GM12878 (cell line): ENCODE measurements around the gene AURKAIP1. TPM values are rescaled to one million over a fixed set of nuclear protein-coding genes. Genes with fewer than 3 reads are reported as not detected.
A peak's percentile ranks its signal among the peaks of the same experiment; 100 is the strongest.

Experiments used
- ATAC-seq: fragments of 200-7000 bp; cut with Tn5 transposase; 3 replicates; pipeline ENCODE4 v1.9.1; 2020; ENCODE audit warnings: mild to moderate bottlenecking, moderate library complexity
- BruUV-seq: library from RNA; stranded (reverse); fragments of 400-500 nt; replicated peaks from 2 replicates; lab custom pipeline; 2021; lab: Mats Ljungman, UMichigan
- CTCF ChIA-PET: fragments of 300-600 bp; sonication (Branson Sonifier 250); formaldehyde crosslinking; extraction: SDS; loops from one replicate; lab custom pipeline; 2021; ENCODE audit warnings: inconsistent platforms; lab: Yijun Ruan, JAX
- POLR2A ChIA-PET: fragments of 350-600 bp; formaldehyde crosslinking; extraction: SDS; loops from one replicate; lab custom pipeline; 2021; ENCODE audit warnings: inconsistent platforms; lab: Charles Lee
- RAD21 ChIA-PET: fragments of 300-600 bp; sonication (Branson Sonifier 250); formaldehyde crosslinking; loops from one replicate; lab custom pipeline; 2023; ENCODE audit warnings: antibody characterized with exemption; ENCODE audit not compliant: unreplicated experiment; lab: Charles Lee
- SMC1A ChIA-PET: fragments of 300-600 bp; sonication (Branson Sonifier 250); formaldehyde crosslinking; loops from one replicate; lab custom pipeline; 2023; ENCODE audit not compliant: unreplicated experiment, uncharacterized antibody; lab: Charles Lee
- DNase-seq: peaks from one replicate; pipeline ENCODE4 v3.0.0-alpha.2; 2011; ENCODE audit warnings: low read depth, low spot score
- FAIRE-seq: peaks from 3 replicates; lab custom pipeline; 2011; peaks lifted over from hg19 to GRCh38; lab: Jason Lieb, UNC
- H2AFZ ChIP-seq: 2 replicates; pipeline ENCODE4 v1.6.0; 2011; ENCODE audit warnings: low read depth, low read length, control low read depth; ENCODE audit not compliant: control insufficient read depth
- H3K27ac ChIP-seq: 2 replicates; pipeline ENCODE4 v1.5.1; 2011; ENCODE audit warnings: control low read depth; ENCODE audit not compliant: control insufficient read depth, insufficient read depth
- H3K27me3 ChIP-seq, 2 experiments: replicated peaks in 1 of 2; 2 replicates each; pipeline versions ENCODE4 v1.6.0 to v1.6.1; 2011; ENCODE audit warnings: low read length in 1 of 2; ENCODE audit not compliant: control insufficient read depth in 2 of 2, insufficient read depth in 2 of 2
- H3K36me3 ChIP-seq, 2 experiments: 2 replicates each; pipeline ENCODE4 v1.5.1; 2011; ENCODE audit warnings: low read length in 1 of 2; ENCODE audit not compliant: control insufficient read depth in 2 of 2, insufficient read depth in 2 of 2
- H3K4me1 ChIP-seq: 2 replicates; pipeline ENCODE4 v1.6.1; 2011; ENCODE audit warnings: mild to moderate bottlenecking, low read length, moderate library complexity, mixed read lengths; ENCODE audit not compliant: control insufficient read depth, insufficient read depth
- H3K4me2 ChIP-seq: 2 replicates; pipeline ENCODE4 v1.6.0; 2011; ENCODE audit warnings: control low read depth; ENCODE audit not compliant: control insufficient read depth, insufficient read depth
- H3K4me3 ChIP-seq: fragments of 200-600 bp; sonication (generic); 2 replicates; pipeline ENCODE4 v1.5.1; 2016
- H3K79me2 ChIP-seq: 2 replicates; pipeline ENCODE4 v1.6.0; 2011; ENCODE audit warnings: low read length; ENCODE audit not compliant: control insufficient read depth, insufficient read depth
- H3K9ac ChIP-seq: 2 replicates; pipeline ENCODE4 v1.8.0; 2011; ENCODE audit warnings: low read length, control low read depth, mixed read lengths; ENCODE audit not compliant: control insufficient read depth, insufficient read depth
- H3K9me3 ChIP-seq: replicated peaks from 3 replicates; pipeline ENCODE4 v1.5.1; 2011; ENCODE audit warnings: mild to moderate bottlenecking, low read length; ENCODE audit not compliant: control insufficient read depth, insufficient read depth
- H4K20me1 ChIP-seq: 2 replicates; pipeline ENCODE4 v1.6.0; 2011; ENCODE audit not compliant: control insufficient read depth, insufficient read depth
- ATF7 ChIP-seq: fragments of 450-650 bp; IDR thresholded peaks from 2 replicates; pipeline ENCODE4 v1.6.1; 2016; ENCODE audit warnings: low read depth, mild to moderate bottlenecking
- BACH1 ChIP-seq: fragments of 450-650 bp; IDR thresholded peaks from 2 replicates; pipeline ENCODE4 v1.6.1; 2017; ENCODE audit warnings: mild to moderate bottlenecking, borderline replicate concordance
- CBFB ChIP-seq: IDR thresholded peaks from 2 replicates; pipeline ENCODE4 v1.6.1; 2016; ENCODE audit warnings: antibody characterized with exemption, low read depth
- POLR2A ChIP-seq: IDR thresholded peaks from 2 replicates; pipeline ENCODE4 v1.6.1; 2011; ENCODE audit warnings: low read depth, mild to moderate bottlenecking, low read length
- WGBS: methylation state at CpG from one replicate; pipeline ENCODE4 v1.1.6; 2016; ENCODE audit warnings: low lambda C conversion rate; ENCODE audit not compliant: insufficient replicate concordance, insufficient coverage; ENCODE audit errors: missing lambda C conversion rate; 5-methylcytosine and 5-hydroxymethylcytosine counted together
- in situ Hi-C: fragments of 300-500 bp; cut with MboI; formaldehyde crosslinking; loops from 9 replicates; pipeline ENCODE4 v1.14.3; 2018; ENCODE audit warnings: mixed read lengths
- intact Hi-C: fragments of 100-400 bp; cut with micrococcal nuclease; formaldehyde crosslinking; loops from one replicate; pipeline ENCODE4 v1.14.2; 2022; ENCODE audit not compliant: unreplicated experiment
- polyA plus RNA-seq, 11 experiments: library from polyadenylated mRNA; depleted of rRNA in 4 of 11; unstranded in 6 of 11; stranded (reverse) in 5 of 11; fragments of >200 nt; fragmentation: Nextera tagmentation in 4 of 11; fragmentation: Illumina TruSeq in 1 of 11; extraction: Ambion mirVana in 4 of 11; extraction: Trizol in 1 of 11; gene quantifications; 1 replicate in 1 of 11; 2 replicates in 10 of 11; pipeline versions ENCODE4 v1.2.1 to v1.2.3, GENCODE V29; 2011 to 2016; ENCODE audit warnings: inconsistent platforms in 2 of 11, missing spikeins in 2 of 11, low read depth in 1 of 11
- total RNA-seq, 4 experiments: library from RNA; depleted of rRNA in 3 of 4; stranded (reverse); fragments of >200 nt in 3 of 4; fragmentation: Illumina TruSeq in 1 of 4; extraction: Trizol in 1 of 4; gene quantifications; 2 replicates each; pipeline versions ENCODE4 v1.2.1 to v1.2.3, GENCODE V29; 2013 to 2021

Gene AURKAIP1
- total and polyA plus RNA-seq, 10 of the 15 experiments (the other 5 are each of a cell fraction or from before 2014, with no cell fraction given) = 6.5 to 366 (median 120) TPM

- Histone ChIP-seq H4K20me1 (no peaks in the 10 kb centered on the region), H3K9me3 (no peaks in the 10 kb centered on the region), H3K4me1 (peaks cover 9% of the 10 kb centered on the region), H3K4me2 (no peak overlapping the region), H3K36me3 (peaks cover 36 to 44% of the 10 kb centered on the region in 2 experiments), H3K27me3 (no peaks in the 10 kb centered on the region), H3K4me3 (no peak overlapping the region), H3K79me2 (peaks cover 27% of the 10 kb centered on the region), H3K27ac (no peak overlapping the region), H2AFZ (no peak overlapping the region), H3K9ac (no peak overlapping the region)
- intact Hi-C loops (no loop called here), in situ Hi-C loops (no loop called here)
- ChIA-PET CTCF (interaction anchor here (0.8 kb wide), 1 partner anchor 22 kb away, joined by 3 read pairs; no protein-coding TSS in a partner anchor), RAD21 (interaction anchor here (0.9 kb wide), 1 partner anchor 285 kb away, joined by 3 read pairs; no protein-coding TSS in a partner anchor), POLR2A (interaction anchor here (0.5 to 1.0 kb wide), 3 partner anchors 19 to 516 kb away, joined by 3 to 4 read pairs (median 4); partner anchors contain the start of gene AURKAIP1), SMC1A (no interaction called here)
- DNase-seq = no peak
- FAIRE-seq = no peak
- no peak for TF ChIP-seq ATF7
- TF ChIP-seq CBFB = no peak
- no TSS peak for BruUV-seq
- ATAC-seq = no peak
- 97% methylated on average over 7 of the region's 7 CpGs for WGBS
Measured at GRCh38 chr1:1394116-1394515, 19.1 kb upstream of the AURKAIP1 start.

GRCh38 chr1:1393428-1393827, 18.4 kb upstream of the AURKAIP1 start:
- H3K36me3 ChIP-seq = peaks cover 36 to 47% of the 10 kb centered on the region in 2 experiments
- POLR2A ChIA-PET = interaction anchor here (0.5 to 0.6 kb wide), 2 partner anchors 50 to 517 kb away, joined by 4 read pairs; no protein-coding TSS in a partner anchor
- no peak overlapping the region for H3K4me2 ChIP-seq
- BruUV-seq = no TSS peak
- H3K27me3 ChIP-seq = no peaks in the 10 kb centered on the region
- peaks cover 9% of the 10 kb centered on the region for H3K4me1 ChIP-seq
- peaks cover 20% of the 10 kb centered on the region for H3K79me2 ChIP-seq
- FAIRE-seq = no peak
- intact Hi-C loops = no loop called here
- TF ChIP-seq BACH1 (no peak), POLR2A (peak; percentile 46; the same call in 1 of the 2 replicates)
- no peak for DNase-seq
- H4K20me1 ChIP-seq = no peaks in the 10 kb centered on the region
- RAD21 ChIA-PET = no interaction called here
- CTCF ChIA-PET = no interaction called here
- no peak for ATAC-seq
- 92% methylated on average over 11 of the region's 11 CpGs for WGBS
- H3K4me3 ChIP-seq = no peak overlapping the region
- no peaks in the 10 kb centered on the region for H3K9me3 ChIP-seq
- H3K27ac ChIP-seq = no peak overlapping the region
- in situ Hi-C loops = no loop called here
- H2AFZ ChIP-seq = no peak overlapping the region
- SMC1A ChIA-PET = no interaction called here
- H3K9ac ChIP-seq = no peak overlapping the region
